PC-9 (cell line): ENCODE results near the gene PDS5B.

Experiments used
- EZH2 ChIP-seq: fragments of 200-600 bp; sonication (generic); IDR thresholded peaks from 2 replicates; pipeline ENCODE4 v1.8.0; 2017; ENCODE audit warnings: antibody characterized with exemption, low read depth
- TF ChIP-seq, protein P1 (sequence below): fragments of 200-600 bp; sonication (generic); conservative IDR thresholded peaks from 2 replicates; pipeline ENCODE4 v1.6.1; 2017; ENCODE audit warnings: mixed run types, antibody characterized with exemption, mild to moderate bottlenecking, moderate library complexity

- TF ChIP-seq, protein P1, sequence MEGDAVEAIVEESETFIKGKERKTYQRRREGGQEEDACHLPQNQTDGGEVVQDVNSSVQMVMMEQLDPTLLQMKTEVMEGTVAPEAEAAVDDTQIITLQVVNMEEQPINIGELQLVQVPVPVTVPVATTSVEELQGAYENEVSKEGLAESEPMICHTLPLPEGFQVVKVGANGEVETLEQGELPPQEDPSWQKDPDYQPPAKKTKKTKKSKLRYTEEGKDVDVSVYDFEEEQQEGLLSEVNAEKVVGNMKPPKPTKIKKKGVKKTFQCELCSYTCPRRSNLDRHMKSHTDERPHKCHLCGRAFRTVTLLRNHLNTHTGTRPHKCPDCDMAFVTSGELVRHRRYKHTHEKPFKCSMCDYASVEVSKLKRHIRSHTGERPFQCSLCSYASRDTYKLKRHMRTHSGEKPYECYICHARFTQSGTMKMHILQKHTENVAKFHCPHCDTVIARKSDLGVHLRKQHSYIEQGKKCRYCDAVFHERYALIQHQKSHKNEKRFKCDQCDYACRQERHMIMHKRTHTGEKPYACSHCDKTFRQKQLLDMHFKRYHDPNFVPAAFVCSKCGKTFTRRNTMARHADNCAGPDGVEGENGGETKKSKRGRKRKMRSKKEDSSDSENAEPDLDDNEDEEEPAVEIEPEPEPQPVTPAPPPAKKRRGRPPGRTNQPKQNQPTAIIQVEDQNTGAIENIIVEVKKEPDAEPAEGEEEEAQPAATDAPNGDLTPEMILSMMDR: no peak
- TF ChIP-seq EZH2: no peak
Measured at GRCh38 chr13:32823597-32823996, 237.3 kb downstream of the PDS5B start.
